SU-DHL-6 (cell line): ENCODE results near the gene IQCH.

Experiments
- CTCF ChIP-seq: fragments of 200-600 bp; sonication (generic); IDR thresholded peaks from one replicate; pipeline ENCODE4 v1.5.1; 2017; ENCODE audit warnings: antibody characterized with exemption, mild to moderate bottlenecking, low read length, moderate library complexity; ENCODE audit not compliant: insufficient read depth, poor library complexity, severe bottlenecking
- EZH2phosphoT487 ChIP-seq: fragments of 200-600 bp; sonication (generic), shearing (Covaris generic); conservative IDR thresholded peaks from 2 replicates; pipeline ENCODE4 v1.6.1; 2018; ENCODE audit warnings: mild to moderate bottlenecking, antibody characterized with exemption, low read length, moderate library complexity, mixed read lengths

- no peak for TF ChIP-seq CTCF
- TF ChIP-seq EZH2phosphoT487 = no peak
Measured at GRCh38 chr15:67215102-67215501, 39.5 kb upstream of the IQCH start.
